ENCODE measurements around the gene TENM3. TPM values are rescaled to one million over a fixed set of nuclear protein-coding genes. Genes with fewer than 3 reads are reported as not detected.

The TENM3 gene
- total RNA-seq, 2 donors from 2014 or later = 39.5 to 51.9 TPM

DNA sequence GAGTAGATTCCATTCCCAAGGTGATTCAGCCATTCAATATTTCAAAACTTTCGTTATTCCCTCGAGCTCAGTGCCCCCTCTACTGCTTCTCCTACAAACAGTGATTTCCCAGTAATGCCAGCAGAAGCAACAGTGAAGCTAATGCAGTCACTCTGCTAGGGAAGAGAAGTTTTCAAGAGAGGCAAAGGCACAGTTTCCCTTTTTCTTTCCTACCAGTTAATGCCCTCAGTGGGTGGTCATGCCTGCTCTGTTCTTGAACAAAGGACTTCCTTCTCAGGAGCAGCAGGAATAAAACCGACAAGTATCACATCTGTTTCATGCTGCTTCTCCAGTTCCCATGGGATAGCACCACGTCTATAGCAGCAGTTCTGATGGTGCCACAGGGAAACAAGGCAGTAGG is 317.2 kb downstream of the TENM3 start:
- Mint-ChIP-seq H3K4me3 (peak overlapping the region; percentile 20), H3K27me3 (ENCODE audit: insufficient read depth) (no peaks in the 10 kb centered on the region), H3K4me1 (peaks cover 48% of the 10 kb centered on the region), H3K9me3 (no peaks in the 10 kb centered on the region), H3K36me3 (ENCODE audit: low read depth) (peaks cover 4% of the 10 kb centered on the region), H3K27ac (peak overlapping the region; percentile 76)
- Histone ChIP-seq H3K27me3 (ENCODE audit: control insufficient read depth, insufficient read depth, low read length, poor library complexity, severe bottlenecking) (no peaks in the 10 kb centered on the region), H3K27ac (ENCODE audit: low read depth, low read length) (peak overlapping the region; percentile 80), H3K4me3 (ENCODE audit: low read length) (peak overlapping the region; percentile 71), H3K36me3 (ENCODE audit: control insufficient read depth, insufficient read depth, low read length) (no peaks in the 10 kb centered on the region), H3K4me1 (ENCODE audit: control insufficient read depth, insufficient read depth, low read length) (peaks cover 21% of the 10 kb centered on the region), H3K9me3 (ENCODE audit: control insufficient read depth, low read length) (no peaks in the 10 kb centered on the region), H3K9ac (ENCODE audit: extremely low read depth, low read length, poor library complexity, severe bottlenecking) (peak overlapping the region; percentile 50)
- TF ChIP-seq, protein P1, sequence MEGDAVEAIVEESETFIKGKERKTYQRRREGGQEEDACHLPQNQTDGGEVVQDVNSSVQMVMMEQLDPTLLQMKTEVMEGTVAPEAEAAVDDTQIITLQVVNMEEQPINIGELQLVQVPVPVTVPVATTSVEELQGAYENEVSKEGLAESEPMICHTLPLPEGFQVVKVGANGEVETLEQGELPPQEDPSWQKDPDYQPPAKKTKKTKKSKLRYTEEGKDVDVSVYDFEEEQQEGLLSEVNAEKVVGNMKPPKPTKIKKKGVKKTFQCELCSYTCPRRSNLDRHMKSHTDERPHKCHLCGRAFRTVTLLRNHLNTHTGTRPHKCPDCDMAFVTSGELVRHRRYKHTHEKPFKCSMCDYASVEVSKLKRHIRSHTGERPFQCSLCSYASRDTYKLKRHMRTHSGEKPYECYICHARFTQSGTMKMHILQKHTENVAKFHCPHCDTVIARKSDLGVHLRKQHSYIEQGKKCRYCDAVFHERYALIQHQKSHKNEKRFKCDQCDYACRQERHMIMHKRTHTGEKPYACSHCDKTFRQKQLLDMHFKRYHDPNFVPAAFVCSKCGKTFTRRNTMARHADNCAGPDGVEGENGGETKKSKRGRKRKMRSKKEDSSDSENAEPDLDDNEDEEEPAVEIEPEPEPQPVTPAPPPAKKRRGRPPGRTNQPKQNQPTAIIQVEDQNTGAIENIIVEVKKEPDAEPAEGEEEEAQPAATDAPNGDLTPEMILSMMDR (conservative IDR thresholded peaks at IDR 0.05) = peak; percentile 43
- WGBS, 2 experiments (ENCODE audit: insufficient coverage in 1 of 2, insufficient read length in 1 of 2) = 0 to 1% methylated on average over 4 of the region's 4 CpGs
- DNase-seq = peak; percentile 95

DNA sequence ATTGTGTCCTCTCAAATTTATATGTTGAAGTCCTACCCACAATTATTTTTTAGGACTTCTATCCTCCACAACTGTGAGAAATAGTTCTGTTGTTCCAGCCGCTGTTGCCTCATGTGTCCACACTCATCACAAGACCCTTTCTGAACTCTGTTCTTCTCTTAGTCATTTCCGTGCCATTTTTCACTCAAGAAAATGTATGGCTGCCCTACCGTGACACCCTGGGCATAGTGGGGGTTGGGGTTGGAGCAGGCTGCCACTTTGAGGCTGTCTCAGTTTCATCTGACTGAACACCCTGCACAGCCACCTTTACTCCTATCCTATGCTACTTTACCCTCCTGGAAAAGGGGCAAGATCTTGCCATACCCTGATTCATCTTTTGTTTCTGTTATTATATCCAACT is 319.1 kb downstream of the TENM3 start:
- peaks cover 4% of the 10 kb centered on the region for H3K36me3 Mint-ChIP-seq (ENCODE audit: low read depth)
- no peaks in the 10 kb centered on the region for H3K9me3 Mint-ChIP-seq
- DNase-seq = no peak
- TF ChIP-seq, protein P1 (conservative IDR thresholded peaks at IDR 0.05) = no peak
- H3K27me3 Mint-ChIP-seq (ENCODE audit: insufficient read depth) = no peaks in the 10 kb centered on the region
- Histone ChIP-seq H3K9ac (ENCODE audit: extremely low read depth, low read length, poor library complexity, severe bottlenecking) (no peak overlapping the region), H3K27ac (ENCODE audit: low read depth, low read length) (no peak overlapping the region), H3K4me3 (ENCODE audit: low read length) (no peak overlapping the region), H3K4me1 (ENCODE audit: control insufficient read depth, insufficient read depth, low read length) (peaks cover 18% of the 10 kb centered on the region), H3K9me3 (ENCODE audit: control insufficient read depth, low read length) (no peaks in the 10 kb centered on the region), H3K36me3 (ENCODE audit: control insufficient read depth, insufficient read depth, low read length) (no peaks in the 10 kb centered on the region), H3K27me3 (ENCODE audit: control insufficient read depth, insufficient read depth, low read length, poor library complexity, severe bottlenecking) (no peaks in the 10 kb centered on the region)
- 94 to 100% methylated on average over 1 to 3 of the region's 3 CpGs for WGBS, 2 experiments (ENCODE audit: insufficient coverage in 1 of 2, insufficient read length in 1 of 2)
- H3K27ac Mint-ChIP-seq = no peak overlapping the region
- H3K4me3 Mint-ChIP-seq = no peak overlapping the region
- peaks cover 38% of the 10 kb centered on the region for H3K4me1 Mint-ChIP-seq

DNA sequence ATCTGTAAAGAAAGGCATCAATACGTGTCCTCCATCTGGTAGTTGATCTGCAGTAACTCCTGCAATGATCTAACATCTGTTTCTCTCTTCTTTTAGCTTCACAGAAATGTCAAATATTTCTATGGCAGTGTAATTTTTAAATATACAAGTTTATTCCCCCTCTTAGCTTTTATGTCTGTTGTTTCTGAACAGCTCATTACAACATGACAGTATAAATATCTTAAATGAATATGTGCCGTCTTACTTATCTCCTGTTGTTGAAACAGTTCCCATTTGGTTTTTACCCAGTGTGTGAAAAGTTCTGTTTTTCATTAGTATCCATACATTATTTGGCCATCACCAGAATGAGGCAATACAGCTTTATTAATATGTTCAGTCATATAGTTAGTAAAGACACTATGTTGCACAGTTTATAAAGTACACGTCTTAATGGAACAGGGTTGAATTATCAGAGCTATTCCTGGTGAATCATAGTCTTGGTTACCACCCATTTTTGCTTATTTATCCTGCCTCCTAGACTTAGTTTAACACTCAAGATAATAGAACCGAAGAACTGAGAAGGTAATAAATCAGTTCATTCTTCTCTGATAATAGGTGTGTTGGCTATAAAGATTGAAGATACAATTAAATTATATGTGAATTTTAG is 321.6 kb downstream of the TENM3 start:
- Histone ChIP-seq H3K27me3 (ENCODE audit: control insufficient read depth, insufficient read depth, low read length, poor library complexity, severe bottlenecking) (no peaks in the 10 kb centered on the region), H3K36me3 (ENCODE audit: control insufficient read depth, insufficient read depth, low read length) (no peaks in the 10 kb centered on the region), H3K9ac (ENCODE audit: extremely low read depth, low read length, poor library complexity, severe bottlenecking) (no peak overlapping the region), H3K4me1 (ENCODE audit: control insufficient read depth, insufficient read depth, low read length) (peaks cover 11% of the 10 kb centered on the region), H3K27ac (ENCODE audit: low read depth, low read length) (no peak overlapping the region), H3K9me3 (ENCODE audit: control insufficient read depth, low read length) (no peaks in the 10 kb centered on the region), H3K4me3 (ENCODE audit: low read length) (no peak overlapping the region)
- no peak for DNase-seq
- no peak overlapping the region for H3K27ac Mint-ChIP-seq
- 98 to 100% methylated on average over 2 to 4 of the region's 4 CpGs for WGBS, 2 experiments (ENCODE audit: insufficient coverage in 1 of 2, insufficient read length in 1 of 2)
- H3K4me1 Mint-ChIP-seq = peaks cover 21% of the 10 kb centered on the region
- TF ChIP-seq, protein P1 (conservative IDR thresholded peaks at IDR 0.05) = no peak
- H3K4me3 Mint-ChIP-seq = no peak overlapping the region
- H3K27me3 Mint-ChIP-seq (ENCODE audit: insufficient read depth) = no peaks in the 10 kb centered on the region
- no peaks in the 10 kb centered on the region for H3K9me3 Mint-ChIP-seq
- peaks cover 4% of the 10 kb centered on the region for H3K36me3 Mint-ChIP-seq (ENCODE audit: low read depth)

Data from endodermal cell (in vitro differentiated cells).